CD4-positive, CD25-positive, alpha-beta regulatory T cell (primary cell): ENCODE results near the gene SV2B. TPM values are rescaled to one million over a fixed set of nuclear protein-coding genes. Genes with fewer than 3 reads are reported as not detected.

ENCODE experiments used
- ATAC-seq, 2 donors: fragments of 150-1000 bp; cut with Tn5 transposase; one replicate each; pipeline ENCODE4 v1.10.0; 2021; ENCODE audit warnings: low read depth in 2 of 2, moderate number of reproducible peaks in 2 of 2, moderate library complexity in 1 of 2
- DNase-seq, 3 donors: peaks; one replicate each; pipeline versions ENCODE4 v3.0.0 to v3.0.0-alpha.2; 2012 to 2022; ENCODE audit warnings: mixed read lengths in 1 of 3
- H3K27ac ChIP-seq: one replicate; pipeline ENCODE4 v1.7.0; 2013; ENCODE audit warnings: mild to moderate bottlenecking, low read length; ENCODE audit not compliant: insufficient read depth, poor library complexity, severe bottlenecking
- H3K27me3 ChIP-seq: one replicate; pipeline ENCODE4 v1.7.0; 2013; ENCODE audit warnings: low read length; ENCODE audit not compliant: control insufficient read depth, insufficient read depth
- H3K36me3 ChIP-seq: one replicate; pipeline ENCODE4 v1.7.0; 2013; ENCODE audit warnings: mild to moderate bottlenecking, low read length, moderate library complexity; ENCODE audit not compliant: control insufficient read depth, insufficient read depth
- H3K4me1 ChIP-seq: 2 replicates; pipeline ENCODE4 v1.7.0; 2013; ENCODE audit warnings: mild to moderate bottlenecking, low read length; ENCODE audit not compliant: insufficient read depth, control insufficient read depth, poor library complexity, severe bottlenecking
- H3K4me3 ChIP-seq: one replicate; pipeline ENCODE4 v1.7.0; 2013; ENCODE audit warnings: low read depth, mild to moderate bottlenecking, low read length, moderate library complexity
- H3K9me3 ChIP-seq, 2 experiments: 1 replicate in 1 of 2; 2 replicates in 1 of 2; pipeline ENCODE4 v1.7.0; 2013; ENCODE audit warnings: low read length in 2 of 2, mild to moderate bottlenecking in 1 of 2, moderate library complexity in 1 of 2; ENCODE audit not compliant: control insufficient read depth in 2 of 2
- H3K27ac Mint-ChIP-seq, 3 donors: one replicate each; pipeline ENCODE4 v1.8.0; 2020 to 2022; ENCODE audit warnings: mild to moderate bottlenecking in 3 of 3, mixed read lengths in 3 of 3, moderate library complexity in 2 of 3
- H3K27me3 Mint-ChIP-seq: one replicate; pipeline ENCODE4 v1.8.0; 2022; ENCODE audit warnings: mild to moderate bottlenecking, mixed read lengths
- H3K36me3 Mint-ChIP-seq: one replicate; pipeline ENCODE4 v1.8.0; 2020; ENCODE audit warnings: mixed read lengths
- H3K4me1 Mint-ChIP-seq, 4 donors: one replicate each; pipeline ENCODE4 v1.8.0; 2020 to 2022; ENCODE audit warnings: mixed read lengths in 4 of 4, mild to moderate bottlenecking in 1 of 4
- H3K4me3 Mint-ChIP-seq, 4 donors: one replicate each; pipeline ENCODE4 v1.8.0; 2020 to 2022; ENCODE audit warnings: mild to moderate bottlenecking in 4 of 4, mixed read lengths in 4 of 4, moderate library complexity in 3 of 4
- H3K9me3 Mint-ChIP-seq, 7 donors: one replicate each; pipeline ENCODE4 v1.8.0; 2020 to 2022; ENCODE audit warnings: mixed read lengths in 7 of 7, mild to moderate bottlenecking in 3 of 7, moderate library complexity in 2 of 7
- polyA plus RNA-seq, 4 donors: library from polyadenylated mRNA; unstranded; fragments of 300-500 nt; fragmentation: Illumina TruSeq; gene quantifications; one replicate each; pipeline ENCODE4 v1.2.3, GENCODE V29; 2021
- total RNA-seq: library from RNA; stranded (reverse); gene quantifications from one replicate; pipeline ENCODE4 v1.2.3, GENCODE V29; 2022

The SV2B gene
- total and polyA plus RNA-seq, 5 donors from 2014 or later: 0.06 TPM; not detected in 4

DNA sequence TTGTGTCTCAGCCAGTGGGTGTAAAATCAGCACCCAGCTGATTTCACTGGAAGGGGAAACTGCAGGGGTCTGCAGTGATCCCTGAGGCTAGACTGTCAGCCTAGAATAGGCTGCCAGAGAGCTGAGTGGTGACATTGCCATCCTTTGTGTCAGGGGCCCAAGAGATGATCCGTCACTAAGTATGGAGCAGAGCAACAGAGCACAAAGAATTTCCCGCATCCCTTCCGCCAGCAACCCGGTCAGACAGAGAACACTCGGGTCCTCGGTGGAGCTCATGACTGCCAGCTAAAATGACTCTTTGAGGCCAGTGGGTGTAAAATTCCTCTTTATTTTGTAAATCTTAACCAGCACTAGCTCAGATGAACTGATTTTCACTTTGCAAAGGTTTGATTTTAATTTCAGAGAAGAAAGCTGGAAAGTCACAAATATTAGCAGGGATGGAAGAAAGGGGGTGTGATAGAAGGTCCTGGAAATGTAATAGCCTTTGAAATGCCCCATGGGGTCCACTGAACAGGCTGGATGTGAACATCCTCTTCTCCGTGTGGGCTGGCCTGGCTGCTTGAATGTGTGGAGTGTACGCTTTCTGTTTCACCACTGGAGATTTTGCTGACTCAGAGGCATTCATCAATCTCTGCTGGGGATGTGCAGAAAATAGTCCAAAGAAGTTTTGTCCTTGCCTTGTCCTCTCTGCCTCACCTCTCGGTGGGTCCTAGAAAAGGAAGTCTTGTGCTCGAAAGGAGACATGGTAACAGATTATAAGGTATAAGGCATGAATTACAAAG is 138.8 kb downstream of the SV2B start:
- peaks cover 23% of the 10 kb centered on the region for H3K27me3 ChIP-seq
- H3K9me3 ChIP-seq: no peaks in the 10 kb centered on the region
- H3K36me3 ChIP-seq: no peaks in the 10 kb centered on the region
- no peaks in the 10 kb centered on the region for H3K4me1 ChIP-seq
- Mint-ChIP-seq H3K4me1 (no peaks in the 10 kb centered on the region), H3K27ac (peak overlapping the region in 1 of 3 donors; percentile 63), H3K9me3 (peaks cover 0 to 1% (median 0%) of the 10 kb centered on the region in 7 donors), H3K36me3 (no peaks in the 10 kb centered on the region), H3K27me3 (peaks cover 38% of the 10 kb centered on the region), H3K4me3 (no peak overlapping the region)
- no peak for ATAC-seq
- no peak for DNase-seq
- no peak overlapping the region for H3K4me3 ChIP-seq
- H3K27ac ChIP-seq: no peak overlapping the region

- Histone ChIP-seq H3K36me3 (no peaks in the 10 kb centered on the region), H3K27me3 (peaks cover 15% of the 10 kb centered on the region), H3K4me1 (no peaks in the 10 kb centered on the region), H3K27ac (no peak overlapping the region), H3K4me3 (no peak overlapping the region), H3K9me3 (no peaks in the 10 kb centered on the region)
- H3K27me3 Mint-ChIP-seq: peaks cover 10% of the 10 kb centered on the region
- H3K4me3 Mint-ChIP-seq: no peak overlapping the region
- no peak for ATAC-seq
- no peak for DNase-seq
- H3K4me1 Mint-ChIP-seq: no peaks in the 10 kb centered on the region
- no peak overlapping the region for H3K27ac Mint-ChIP-seq
- H3K36me3 Mint-ChIP-seq: no peaks in the 10 kb centered on the region
- H3K9me3 Mint-ChIP-seq: peaks cover 0 to 2% (median 0%) of the 10 kb centered on the region in 7 donors
Observed at GRCh38 chr15:91243826-91244225, 143.8 kb downstream of the SV2B start.

DNA sequence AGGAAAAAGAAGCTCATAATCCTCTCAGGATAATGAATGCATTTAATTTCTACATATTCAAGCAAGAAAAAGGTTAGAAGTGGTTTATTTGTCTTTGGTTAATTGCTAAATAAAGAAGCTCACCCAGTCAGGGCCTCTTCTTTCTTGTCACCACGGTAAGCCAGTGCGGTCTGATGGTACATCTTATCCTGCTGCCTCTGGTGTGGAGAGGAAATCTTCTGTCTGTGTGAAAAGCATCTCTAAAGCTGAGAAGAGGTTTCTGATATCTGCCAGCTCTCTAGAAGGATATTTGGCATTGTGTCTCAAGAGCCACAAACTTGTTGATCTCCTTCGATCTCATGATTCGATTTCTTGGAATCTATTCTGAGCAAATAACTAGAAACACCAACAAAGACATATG is 144.9 kb downstream of the SV2B start:
- Mint-ChIP-seq H3K4me3 (no peak overlapping the region), H3K27me3 (peaks cover 18% of the 10 kb centered on the region), H3K9me3 (peaks cover 0 to 2% (median 0%) of the 10 kb centered on the region in 7 donors), H3K27ac (no peak overlapping the region), H3K4me1 (no peaks in the 10 kb centered on the region), H3K36me3 (no peaks in the 10 kb centered on the region)
- Histone ChIP-seq H3K27ac (no peak overlapping the region), H3K9me3 (no peaks in the 10 kb centered on the region), H3K27me3 (peaks cover 15% of the 10 kb centered on the region), H3K4me3 (no peak overlapping the region), H3K36me3 (no peaks in the 10 kb centered on the region), H3K4me1 (no peaks in the 10 kb centered on the region)
- ATAC-seq (no peak), DNase-seq (no peak)

- H3K27me3 ChIP-seq: peaks cover 8% of the 10 kb centered on the region
- no peaks in the 10 kb centered on the region for H3K4me1 ChIP-seq
- H3K36me3 ChIP-seq: no peaks in the 10 kb centered on the region
- DNase-seq (no peak), ATAC-seq (no peak)
- H3K9me3 Mint-ChIP-seq: peaks cover 0 to 2% (median 0%) of the 10 kb centered on the region in 7 donors
- no peak overlapping the region for H3K27ac Mint-ChIP-seq
- no peaks in the 10 kb centered on the region for H3K4me1 Mint-ChIP-seq
- no peak overlapping the region for H3K4me3 ChIP-seq
- H3K9me3 ChIP-seq: no peaks in the 10 kb centered on the region
- H3K27ac ChIP-seq: no peak overlapping the region
- H3K4me3 Mint-ChIP-seq: no peak overlapping the region
- peaks cover 25% of the 10 kb centered on the region for H3K27me3 Mint-ChIP-seq
- H3K36me3 Mint-ChIP-seq: no peaks in the 10 kb centered on the region
Observed at GRCh38 chr15:91246998-91247397, 146.9 kb downstream of the SV2B start.

GRCh38 chr15:91249591-91249990 is 149.5 kb downstream of the SV2B start:
- no peaks in the 10 kb centered on the region for H3K4me1 ChIP-seq
- H3K27ac ChIP-seq: no peak overlapping the region
- no peak for DNase-seq
- H3K4me3 Mint-ChIP-seq: no peak overlapping the region
- H3K36me3 Mint-ChIP-seq: no peaks in the 10 kb centered on the region
- peaks cover 5% of the 10 kb centered on the region for H3K27me3 ChIP-seq
- no peak overlapping the region for H3K27ac Mint-ChIP-seq
- peaks cover 0 to 2% (median 0%) of the 10 kb centered on the region in 4 donors for H3K4me1 Mint-ChIP-seq
- ATAC-seq: no peak
- H3K4me3 ChIP-seq: no peak overlapping the region
- no peaks in the 10 kb centered on the region for H3K36me3 ChIP-seq
- no peaks in the 10 kb centered on the region for H3K9me3 ChIP-seq
- peaks cover 27% of the 10 kb centered on the region for H3K27me3 Mint-ChIP-seq
- H3K9me3 Mint-ChIP-seq: peaks cover 0 to 1% (median 0%) of the 10 kb centered on the region in 7 donors

GRCh38 chr15:91252322-91252721 is 152.3 kb downstream of the SV2B start:
- Histone ChIP-seq H3K27ac (no peak overlapping the region), H3K9me3 (no peaks in the 10 kb centered on the region), H3K4me1 (no peaks in the 10 kb centered on the region), H3K36me3 (no peaks in the 10 kb centered on the region), H3K27me3 (peaks cover 5% of the 10 kb centered on the region), H3K4me3 (no peak overlapping the region)
- H3K9me3 Mint-ChIP-seq: peaks cover 0 to 1% (median 0%) of the 10 kb centered on the region in 7 donors
- DNase-seq: no peak
- peaks cover 0 to 3% (median 0%) of the 10 kb centered on the region in 4 donors for H3K4me1 Mint-ChIP-seq
- H3K36me3 Mint-ChIP-seq: no peaks in the 10 kb centered on the region
- H3K4me3 Mint-ChIP-seq: no peak overlapping the region
- no peak for ATAC-seq
- peaks cover 38% of the 10 kb centered on the region for H3K27me3 Mint-ChIP-seq
- no peak overlapping the region for H3K27ac Mint-ChIP-seq

DNA sequence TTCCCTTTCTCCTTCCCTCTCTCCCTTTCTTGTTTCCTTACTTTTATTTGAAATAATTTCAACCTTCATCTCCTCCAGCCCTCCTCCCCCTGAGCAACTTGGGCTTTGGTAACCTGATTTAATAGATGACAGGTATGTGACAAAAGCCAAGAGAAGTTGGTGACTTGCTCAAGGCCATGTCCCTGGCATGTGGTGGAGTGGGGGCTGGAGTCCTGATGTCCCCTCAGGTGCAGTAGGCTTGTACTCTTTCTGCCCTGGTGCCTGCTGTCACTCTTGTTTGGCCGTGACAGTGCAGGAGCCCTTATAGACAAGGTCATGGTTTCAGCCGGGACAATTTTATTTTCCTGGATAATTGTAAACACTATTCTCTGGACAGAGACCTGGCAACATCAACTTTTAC is 152.7 kb downstream of the SV2B start:
- Mint-ChIP-seq H3K9me3 (peaks cover 0 to 1% (median 0%) of the 10 kb centered on the region in 7 donors), H3K27ac (peak overlapping the region in 1 of 3 donors; percentile 23), H3K36me3 (no peaks in the 10 kb centered on the region), H3K4me1 (peaks cover 0 to 3% (median 0%) of the 10 kb centered on the region in 4 donors), H3K27me3 (peaks cover 42% of the 10 kb centered on the region), H3K4me3 (no peak overlapping the region)
- no peaks in the 10 kb centered on the region for H3K36me3 ChIP-seq
- H3K27me3 ChIP-seq: peaks cover 5% of the 10 kb centered on the region
- no peaks in the 10 kb centered on the region for H3K9me3 ChIP-seq
- no peak overlapping the region for H3K4me3 ChIP-seq
- H3K4me1 ChIP-seq: no peaks in the 10 kb centered on the region
- DNase-seq (no peak), ATAC-seq (no peak)
- H3K27ac ChIP-seq: no peak overlapping the region

- Mint-ChIP-seq H3K27me3 (peaks cover 51% of the 10 kb centered on the region), H3K4me1 (peaks cover 0 to 3% (median 0%) of the 10 kb centered on the region in 4 donors), H3K27ac (no peak overlapping the region)
Observed at GRCh38 chr15:91253605-91254004, 153.5 kb downstream of the SV2B start.

More at GRCh38 chr15:91253605-91254004, 153.5 kb downstream of the SV2B start:
- ATAC-seq (no peak), DNase-seq (no peak)
- Histone ChIP-seq H3K4me1 (no peaks in the 10 kb centered on the region), H3K36me3 (no peaks in the 10 kb centered on the region), H3K9me3 (no peaks in the 10 kb centered on the region), H3K27ac (no peak overlapping the region), H3K27me3 (peaks cover 5% of the 10 kb centered on the region), H3K4me3 (no peak overlapping the region)
- no peak overlapping the region for H3K4me3 Mint-ChIP-seq
- no peaks in the 10 kb centered on the region for H3K36me3 Mint-ChIP-seq
- peaks cover 0 to 1% (median 0%) of the 10 kb centered on the region in 7 donors for H3K9me3 Mint-ChIP-seq
